HG03025 (cell line): ENCODE results near the gene SFTPA2.
"Not testable (repeated sequence)": the region's sequence is repeated elsewhere in the genome, so short reads cannot be mapped to it uniquely, and the experiment has no call there.

ENCODE experiments used
- ATAC-seq: cut with Tn5 transposase; IDR thresholded peaks from one replicate; pipeline ENCODE4 v1.9.1; 2021; ENCODE audit warnings: mild to moderate bottlenecking, moderate library complexity; ENCODE audit not compliant: unreplicated experiment, low FRiP score

SFTPA2 gene

DNA sequence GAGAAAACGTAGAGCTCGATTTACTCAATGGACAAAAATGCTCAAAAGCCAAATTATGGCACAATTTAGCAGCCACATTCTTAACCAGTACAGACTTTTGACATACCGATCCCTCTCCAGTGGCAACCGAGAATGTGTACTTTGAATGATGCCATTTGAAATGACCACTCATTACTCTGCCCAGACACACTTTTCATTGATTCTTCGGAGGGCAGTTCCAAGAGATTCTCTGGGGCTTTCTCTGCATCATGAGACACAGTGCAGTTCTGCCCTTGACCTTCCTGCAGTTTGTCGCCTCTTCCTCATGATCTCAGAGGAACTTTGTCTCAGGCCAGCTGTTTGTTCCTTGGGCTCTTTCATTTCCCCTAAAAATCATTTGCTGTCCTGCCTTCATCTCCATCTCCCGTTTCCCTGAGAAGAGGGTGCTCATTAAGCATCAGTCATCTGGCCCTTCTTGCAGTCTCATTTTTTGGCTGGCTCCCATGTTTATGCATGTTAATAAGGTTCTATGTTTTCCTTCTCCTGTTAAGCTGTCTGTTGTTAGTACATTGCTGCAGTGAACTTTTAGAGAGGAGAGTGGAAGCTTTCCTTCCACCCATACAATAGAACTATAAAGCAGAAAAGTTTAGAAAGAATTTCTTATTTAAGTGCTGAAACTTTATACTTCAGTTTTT, 43.5 kb downstream of the SFTPA2 start:
- not testable (repeated sequence) for ATAC-seq

DNA sequence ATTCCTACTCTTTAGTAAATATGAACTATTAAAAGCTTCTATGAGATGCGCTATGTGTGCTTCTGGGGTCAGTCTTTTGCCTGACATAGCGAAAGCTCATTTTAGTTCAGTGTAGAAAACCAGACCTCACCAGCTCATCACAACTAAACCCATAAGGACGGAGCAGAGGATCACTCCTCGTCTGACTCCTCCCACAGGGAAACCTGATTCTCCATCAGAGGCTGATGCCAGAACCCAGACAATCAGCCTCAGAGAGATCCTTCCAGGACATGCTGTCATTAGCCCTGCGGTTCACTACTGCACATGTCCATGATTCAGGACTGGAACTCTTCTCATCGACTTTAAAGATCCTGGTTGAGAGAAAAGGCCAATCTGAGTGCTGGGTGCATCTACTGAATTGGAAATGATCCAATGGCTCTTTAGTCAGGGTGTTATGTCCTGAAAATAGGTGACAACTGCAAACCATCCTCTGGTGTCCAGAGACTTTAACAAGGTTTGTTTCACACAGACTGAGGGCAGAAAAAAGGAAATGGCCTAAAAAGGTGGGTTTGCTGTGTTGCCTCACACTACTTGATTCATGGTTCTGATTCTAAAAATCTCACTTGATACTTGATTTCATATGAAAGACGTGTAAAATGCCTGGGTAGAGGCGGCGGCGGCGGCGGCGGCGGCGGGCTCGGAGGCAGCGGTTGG, 48.2 kb downstream of the SFTPA2 start, which contains the start of gene EIF5AL1:
EIF5AL1 (plus strand) TSS at position 643 of the 693 bp plus-strand sequence. CDS start 117 bp downstream, outside the sequence.
- ATAC-seq = not testable (repeated sequence)

DNA sequence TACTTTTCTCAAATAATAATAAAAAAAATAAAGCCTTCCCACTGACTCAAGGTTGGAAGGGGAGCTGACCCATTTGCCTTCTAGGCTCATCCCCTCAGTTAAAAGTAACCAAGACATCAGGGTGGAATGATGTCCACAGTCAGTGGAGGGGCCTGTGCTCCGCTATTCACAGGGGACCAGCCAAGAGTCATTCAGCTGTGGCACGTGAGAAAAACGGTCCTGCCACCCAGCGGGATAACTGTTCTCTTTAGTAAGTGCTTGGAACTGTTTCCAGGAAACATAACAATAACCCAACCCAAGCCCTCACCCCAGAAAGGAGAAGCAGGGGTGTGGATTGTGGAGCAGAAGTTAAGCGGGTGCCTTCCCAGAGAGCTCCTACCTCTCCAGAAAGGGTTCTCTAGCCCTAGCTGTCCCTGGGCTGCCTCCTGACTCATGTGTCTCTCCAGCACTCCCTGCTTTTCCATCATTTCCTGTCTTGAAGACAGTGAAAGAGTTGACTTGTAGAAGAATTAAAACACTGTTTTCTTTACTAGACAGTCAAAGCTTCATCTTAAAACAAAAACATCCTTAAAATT, 50.2 kb downstream of the SFTPA2 start:
- ATAC-seq = not testable (repeated sequence)

DNA sequence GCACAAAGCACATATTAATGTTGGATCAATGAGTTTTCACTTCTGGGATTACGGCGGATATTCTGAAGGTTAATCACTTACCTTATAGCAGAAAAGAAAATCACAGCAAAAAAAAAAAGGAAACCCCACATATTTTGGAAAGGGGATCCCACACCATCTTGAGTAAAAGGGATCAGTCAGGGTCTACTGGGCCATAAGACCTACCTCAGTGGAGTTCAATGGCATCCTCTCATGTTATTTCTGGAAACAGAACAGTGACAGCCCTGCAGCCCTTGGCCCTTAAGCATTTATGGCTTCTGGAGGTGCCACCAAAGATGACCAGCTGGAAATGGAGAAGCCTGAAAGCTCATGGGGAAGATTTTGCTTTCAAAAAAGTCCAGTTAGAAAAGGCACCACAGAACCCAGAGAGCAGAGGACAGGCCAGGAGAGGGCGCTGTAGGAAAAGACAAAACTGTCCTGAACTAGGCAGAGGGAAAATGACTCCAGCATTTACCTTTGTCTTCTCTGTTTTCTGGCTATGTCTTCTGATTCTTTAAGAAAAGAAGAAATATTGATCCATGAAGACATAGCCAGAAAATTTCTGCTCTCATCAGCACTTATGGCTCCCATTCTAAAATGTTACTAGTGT, 50.8 kb downstream of the SFTPA2 start:
- ATAC-seq = not testable (repeated sequence)

DNA sequence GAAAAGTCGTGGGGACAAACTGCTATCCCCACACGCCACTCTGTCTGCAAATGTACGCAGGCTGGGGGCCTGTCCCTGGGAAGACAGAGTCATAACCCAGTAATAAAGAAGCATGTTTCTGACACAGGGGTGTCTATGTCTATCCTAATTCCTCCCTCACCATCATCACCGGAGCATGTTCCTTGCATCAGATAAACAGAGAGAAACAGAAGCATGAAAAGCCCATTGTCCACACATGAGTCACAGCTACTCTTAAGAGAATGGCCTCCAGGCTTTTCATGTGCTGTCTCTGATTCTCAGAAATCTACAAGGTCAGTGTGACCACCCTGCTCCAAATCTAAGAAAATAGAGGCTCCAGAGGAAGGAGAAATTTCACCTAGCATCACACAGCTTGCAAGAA, 52.0 kb downstream of the SFTPA2 start:
- not testable (repeated sequence) for ATAC-seq

DNA sequence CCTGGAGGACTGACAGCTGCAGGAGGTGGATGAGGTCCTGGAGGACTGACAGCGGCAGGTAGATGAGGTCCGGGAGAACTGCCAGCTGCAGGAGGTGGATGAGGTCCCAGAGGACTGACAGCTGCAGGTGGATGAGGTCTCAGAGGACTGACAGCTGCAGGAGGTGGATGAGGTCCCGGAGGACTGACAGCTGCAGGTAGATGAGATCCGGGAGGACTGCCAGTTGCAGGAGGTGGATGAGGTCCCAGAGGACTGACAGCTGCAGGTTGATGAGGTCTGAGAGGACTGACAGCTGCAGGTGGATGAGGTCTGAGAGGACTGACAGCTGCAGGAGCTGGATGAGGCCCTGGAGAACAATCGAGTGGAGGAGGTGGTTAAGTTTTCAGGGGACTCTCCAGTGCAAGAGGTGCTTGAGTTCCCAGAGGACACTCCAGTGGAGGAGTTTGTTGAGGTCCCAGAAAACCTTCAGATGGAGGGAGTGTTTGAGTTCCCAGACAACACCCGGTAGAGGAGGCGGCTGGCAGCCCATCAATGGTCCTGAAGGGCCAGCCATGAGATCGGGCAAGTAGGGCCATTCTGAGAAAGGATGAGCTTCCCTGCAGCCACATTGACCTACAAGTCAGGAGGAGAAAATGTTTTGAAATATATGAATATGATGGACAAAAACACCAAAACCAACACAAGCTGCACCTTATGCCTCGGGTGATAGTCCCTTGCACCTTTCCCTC, 52.6 kb downstream of the SFTPA2 start:
- no peak for ATAC-seq
